ENCODE data around the gene DGKE.

The DGKE gene

GRCh38 chr17:56892333-56892732 lies 58.4 kb downstream of the DGKE start:
- no peak for TF ChIP-seq CTCF (IDR thresholded peaks at IDR 0.05)

- TF ChIP-seq CTCF (IDR thresholded peaks at IDR 0.05) = no peak
Measured at GRCh38 chr17:56893503-56893902, 59.6 kb downstream of the DGKE start.

- TF ChIP-seq CTCF (IDR thresholded peaks at IDR 0.05) = no peak
Measured at GRCh38 chr17:56894859-56895455, 61.0 kb downstream of the DGKE start.

GRCh38 chr17:56896217-56896967 lies 62.4 kb downstream of the DGKE start:
- no peak for TF ChIP-seq CTCF (IDR thresholded peaks at IDR 0.05)

- no peak for TF ChIP-seq CTCF (IDR thresholded peaks at IDR 0.05)
Measured at GRCh38 chr17:56896968-56897359, 63.0 kb downstream of the DGKE start.

GRCh38 chr17:56897646-56898424 lies 63.9 kb downstream of the DGKE start:
- TF ChIP-seq CTCF (IDR thresholded peaks at IDR 0.05) = no peak

- no peak for TF ChIP-seq CTCF (IDR thresholded peaks at IDR 0.05)
Measured at GRCh38 chr17:56898874-56899273, 64.9 kb downstream of the DGKE start.
